AG09319 (cell line): Measurements from ENCODE around the gene CCDC33.

Source experiments
- DNase-seq: peaks from one replicate; pipeline ENCODE4 v3.0.0-alpha.2; 2010; ENCODE audit warnings: low read depth; ENCODE audit errors: extremely low read depth
- TF ChIP-seq, protein P1 (sequence below): IDR thresholded peaks from 2 replicates; pipeline ENCODE4 v1.5.1; 2011; ENCODE audit warnings: low read depth, mild to moderate bottlenecking, inconsistent platforms, low read length, moderate library complexity

CCDC33 gene

DNA sequence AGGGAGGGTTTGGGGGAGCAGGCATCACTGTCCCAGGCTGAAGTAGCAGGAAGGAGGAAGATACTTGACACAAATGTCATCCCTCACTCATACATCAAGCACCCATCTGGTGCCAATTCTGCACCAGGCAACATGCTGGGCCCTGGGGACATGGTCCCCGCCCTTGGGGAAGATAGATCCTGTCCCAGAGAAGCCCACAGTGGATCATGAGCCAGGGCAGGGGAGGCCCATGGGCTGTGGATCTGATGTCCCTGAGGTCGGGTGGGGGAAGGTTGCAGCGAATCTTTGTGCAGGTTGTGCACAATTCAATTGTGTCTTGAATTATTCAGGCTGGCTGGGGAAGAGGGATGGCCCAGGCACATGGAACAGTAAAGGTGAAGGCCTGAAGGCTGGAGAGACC is 6.4 kb upstream of the CCDC33 start:
- TF ChIP-seq, protein P1, sequence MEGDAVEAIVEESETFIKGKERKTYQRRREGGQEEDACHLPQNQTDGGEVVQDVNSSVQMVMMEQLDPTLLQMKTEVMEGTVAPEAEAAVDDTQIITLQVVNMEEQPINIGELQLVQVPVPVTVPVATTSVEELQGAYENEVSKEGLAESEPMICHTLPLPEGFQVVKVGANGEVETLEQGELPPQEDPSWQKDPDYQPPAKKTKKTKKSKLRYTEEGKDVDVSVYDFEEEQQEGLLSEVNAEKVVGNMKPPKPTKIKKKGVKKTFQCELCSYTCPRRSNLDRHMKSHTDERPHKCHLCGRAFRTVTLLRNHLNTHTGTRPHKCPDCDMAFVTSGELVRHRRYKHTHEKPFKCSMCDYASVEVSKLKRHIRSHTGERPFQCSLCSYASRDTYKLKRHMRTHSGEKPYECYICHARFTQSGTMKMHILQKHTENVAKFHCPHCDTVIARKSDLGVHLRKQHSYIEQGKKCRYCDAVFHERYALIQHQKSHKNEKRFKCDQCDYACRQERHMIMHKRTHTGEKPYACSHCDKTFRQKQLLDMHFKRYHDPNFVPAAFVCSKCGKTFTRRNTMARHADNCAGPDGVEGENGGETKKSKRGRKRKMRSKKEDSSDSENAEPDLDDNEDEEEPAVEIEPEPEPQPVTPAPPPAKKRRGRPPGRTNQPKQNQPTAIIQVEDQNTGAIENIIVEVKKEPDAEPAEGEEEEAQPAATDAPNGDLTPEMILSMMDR, result no peak
- DNase-seq, result no peak

DNA sequence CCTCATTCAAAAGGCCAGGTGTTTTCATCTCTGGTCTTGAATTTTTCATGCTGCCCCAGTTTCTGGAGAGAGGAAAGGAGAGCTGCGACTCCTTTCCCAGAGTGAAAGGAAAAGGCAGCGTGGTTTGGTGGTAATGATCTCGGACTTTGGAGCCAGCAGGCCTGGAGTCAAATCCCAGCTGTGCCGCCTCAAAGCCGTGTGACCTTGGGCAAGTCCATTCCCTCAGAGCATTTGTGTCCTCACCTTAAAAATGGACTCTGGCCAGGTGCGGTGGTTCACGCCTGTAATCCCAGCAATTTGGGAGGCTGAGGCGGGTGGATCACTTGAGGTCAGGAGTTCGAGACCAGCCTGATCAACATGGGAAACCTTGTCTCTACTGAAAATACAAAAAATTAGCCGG is 4.7 kb upstream of the CCDC33 start:
- TF ChIP-seq, protein P1, result no peak

DNA sequence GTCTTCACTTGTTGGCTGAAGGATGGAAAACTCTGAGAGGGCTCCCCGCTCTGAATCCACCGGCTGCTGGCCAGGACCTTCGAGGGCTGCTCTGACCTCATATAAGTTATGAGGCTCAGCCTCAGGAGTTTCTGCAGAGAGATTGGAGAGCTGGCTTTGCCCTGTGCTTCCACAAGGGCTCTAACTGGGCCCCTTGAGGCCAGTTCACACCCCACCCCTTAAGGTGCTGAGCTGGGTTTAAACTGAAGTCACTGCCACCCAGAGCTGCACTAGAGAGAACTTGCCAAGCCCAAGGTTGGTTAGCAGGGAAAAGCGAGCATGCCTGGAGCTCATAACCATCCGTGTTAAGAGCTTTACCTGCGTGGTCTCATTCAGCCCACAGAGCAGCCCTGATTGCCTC is 2.8 kb upstream of the CCDC33 start:
- TF ChIP-seq, protein P1, result no peak
- DNase-seq, result no peak

More for the DNA sequence above, 4.7 kb upstream of the CCDC33 start:
- no peak for DNase-seq

DNA sequence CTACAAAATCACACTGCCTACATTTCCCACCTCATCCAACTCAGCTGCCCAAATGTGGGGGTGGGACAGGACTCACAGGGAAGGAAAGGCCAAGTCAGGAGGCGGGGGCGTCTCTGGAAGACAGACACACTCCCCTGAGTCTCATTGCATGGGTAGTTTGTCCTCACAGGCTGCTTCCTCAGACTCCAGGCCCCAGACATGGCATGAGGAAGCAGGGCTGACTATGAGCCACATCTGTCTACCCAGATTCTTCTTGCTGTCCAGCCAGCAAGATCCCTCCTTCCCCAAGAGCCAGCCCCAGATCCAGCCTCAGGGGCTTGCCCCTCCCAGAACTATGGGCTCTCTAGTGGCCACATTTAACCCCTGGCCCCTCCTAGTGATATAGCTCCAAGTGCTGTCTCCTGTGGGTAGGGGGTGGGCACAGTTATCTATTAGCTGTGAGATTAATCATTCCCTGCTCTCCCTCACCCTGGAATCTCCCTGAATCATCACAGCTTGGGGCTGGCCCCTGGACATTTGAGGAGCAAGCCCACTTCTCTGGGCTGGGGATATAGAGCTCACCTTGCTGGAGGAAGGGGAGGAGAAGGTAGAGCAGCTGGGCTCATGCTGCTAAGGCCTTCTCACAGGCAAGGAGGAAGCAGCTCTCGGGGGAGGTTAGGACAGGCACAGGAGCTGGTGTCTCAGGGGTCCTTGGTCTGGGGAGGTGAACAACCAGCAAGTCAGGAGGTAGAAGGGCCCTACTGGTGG is 2.1 kb upstream of the CCDC33 start:
- no peak for DNase-seq
- TF ChIP-seq, protein P1, result no peak

DNA sequence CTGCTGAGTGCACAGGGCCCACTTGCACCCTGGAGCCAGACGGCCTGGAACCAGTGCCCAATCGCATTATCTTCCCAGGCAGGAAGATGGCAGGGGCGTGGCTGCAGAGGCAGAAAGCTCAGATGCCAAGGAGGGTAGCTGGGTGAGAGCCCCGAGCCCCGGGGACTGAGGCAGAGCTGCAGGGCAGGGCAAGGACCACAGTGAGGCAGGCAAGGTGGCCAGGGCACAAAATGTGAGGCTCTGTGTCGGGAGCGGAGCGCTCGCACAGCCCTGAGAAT is 1.6 kb upstream of the CCDC33 start:
- DNase-seq, result no peak
- TF ChIP-seq, protein P1, result no peak

DNA sequence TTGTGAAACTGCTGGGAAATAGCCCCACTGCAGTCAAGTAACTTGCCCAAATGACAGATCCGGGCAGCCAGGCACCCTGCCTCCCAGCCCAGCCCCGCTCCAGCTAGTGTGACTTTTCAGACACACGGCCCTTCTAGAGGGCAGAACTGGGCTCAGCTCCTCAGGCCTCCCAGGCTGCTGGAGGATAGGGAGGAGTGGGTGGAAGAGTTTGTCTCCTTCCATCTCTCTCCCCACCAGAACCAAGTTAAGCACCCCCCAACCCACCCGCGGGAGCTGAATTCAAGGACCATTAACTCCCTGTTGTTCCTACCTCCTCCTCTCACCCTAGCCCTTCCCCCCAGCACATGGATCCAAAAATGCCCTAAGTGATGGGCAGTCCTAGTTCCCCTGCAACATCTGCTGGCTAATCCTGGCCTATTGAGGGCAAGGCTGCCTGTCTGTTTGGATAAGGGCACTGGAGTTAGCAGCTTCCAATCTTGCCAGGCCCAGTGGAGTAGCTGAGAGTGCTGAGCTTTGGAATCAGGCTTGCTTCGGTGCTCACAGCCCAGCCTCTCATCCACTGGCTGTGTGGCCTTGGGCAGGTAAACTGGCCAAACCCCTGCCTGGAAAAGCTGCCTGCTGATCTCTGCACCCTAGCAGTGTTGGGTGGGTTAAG is 3.1 kb downstream of the CCDC33 start:
- TF ChIP-seq, protein P1, result no peak
- no peak for DNase-seq

DNA sequence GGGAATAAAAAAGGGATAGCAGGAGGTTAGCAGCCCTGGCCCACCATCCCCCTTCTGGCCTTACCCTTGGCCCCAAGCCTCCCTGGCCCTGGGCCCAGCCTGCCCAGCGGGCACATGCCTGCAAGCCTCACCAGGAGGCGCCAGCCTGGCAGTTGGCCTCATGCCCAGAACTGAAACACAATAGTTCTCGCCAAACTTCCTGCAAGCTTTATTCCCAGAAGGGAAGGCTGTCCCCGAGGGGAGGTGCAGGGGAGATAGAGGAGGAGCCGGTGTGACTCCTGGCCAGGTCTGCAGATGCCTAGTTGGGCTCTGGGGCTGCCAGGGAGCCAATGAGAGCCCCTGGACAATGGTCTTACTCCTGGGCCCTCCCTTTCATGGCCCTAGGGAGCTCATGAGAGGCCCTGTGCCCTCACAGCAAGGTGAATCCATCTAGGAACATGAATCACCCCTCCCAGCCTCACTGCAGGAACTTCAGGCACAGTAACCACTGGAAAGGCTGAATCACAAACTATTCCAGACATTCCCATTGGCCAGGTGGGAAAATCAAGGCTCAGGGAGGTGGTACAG is 4.0 kb downstream of the CCDC33 start:
- DNase-seq, result peak; percentile 52

More for the DNA sequence above, 4.0 kb downstream of the CCDC33 start:
- TF ChIP-seq, protein P1, result peak; percentile 60
